ENCODE measurements around the gene FAM241A. TPM values are rescaled to one million over a fixed set of nuclear protein-coding genes. Genes with fewer than 3 reads are reported as not detected.

Gene FAM241A
- total RNA-seq, 1 experiment from 2014 or later, result 0.90 TPM

DNA sequence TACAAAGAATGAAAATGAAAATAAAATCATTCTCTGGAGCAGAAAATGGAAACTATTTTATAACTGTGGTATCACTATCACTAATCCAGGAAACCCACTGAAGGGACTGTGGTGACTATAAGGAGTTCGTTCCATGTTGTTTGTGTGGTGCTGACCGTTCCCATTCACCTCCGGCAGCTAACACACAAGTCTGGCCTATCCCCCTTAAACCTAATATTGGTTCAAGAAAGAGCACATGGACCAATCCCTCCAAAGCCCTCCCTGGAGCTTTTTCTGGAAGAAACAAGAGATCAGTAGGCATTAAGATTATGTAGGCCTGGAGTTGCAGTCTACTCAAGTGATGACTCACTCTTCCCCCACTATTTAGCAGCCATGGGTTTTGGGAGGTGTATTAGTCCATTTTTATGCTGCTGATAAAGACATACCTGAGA lies 25.9 kb upstream of the FAM241A start:
- ATAC-seq (no peak), DNase-seq (ENCODE audit: low read depth, low spot score) (no peak)
- ChIA-PET CTCF (no interaction called here), POLR2A (no interaction called here)
- TF ChIP-seq TCF7L2 (IDR thresholded peaks at IDR 0.05; ENCODE audit: low read depth, low read length) (no peak), SIN3A (IDR thresholded peaks at IDR 0.05; ENCODE audit: borderline replicate concordance, insufficient read depth, low read depth, low read length) (no peak), POLR2AphosphoS5 (IDR thresholded peaks at IDR 0.05; ENCODE audit: low read depth, low read length) (no peak)
- TF ChIP-seq, protein P1, sequence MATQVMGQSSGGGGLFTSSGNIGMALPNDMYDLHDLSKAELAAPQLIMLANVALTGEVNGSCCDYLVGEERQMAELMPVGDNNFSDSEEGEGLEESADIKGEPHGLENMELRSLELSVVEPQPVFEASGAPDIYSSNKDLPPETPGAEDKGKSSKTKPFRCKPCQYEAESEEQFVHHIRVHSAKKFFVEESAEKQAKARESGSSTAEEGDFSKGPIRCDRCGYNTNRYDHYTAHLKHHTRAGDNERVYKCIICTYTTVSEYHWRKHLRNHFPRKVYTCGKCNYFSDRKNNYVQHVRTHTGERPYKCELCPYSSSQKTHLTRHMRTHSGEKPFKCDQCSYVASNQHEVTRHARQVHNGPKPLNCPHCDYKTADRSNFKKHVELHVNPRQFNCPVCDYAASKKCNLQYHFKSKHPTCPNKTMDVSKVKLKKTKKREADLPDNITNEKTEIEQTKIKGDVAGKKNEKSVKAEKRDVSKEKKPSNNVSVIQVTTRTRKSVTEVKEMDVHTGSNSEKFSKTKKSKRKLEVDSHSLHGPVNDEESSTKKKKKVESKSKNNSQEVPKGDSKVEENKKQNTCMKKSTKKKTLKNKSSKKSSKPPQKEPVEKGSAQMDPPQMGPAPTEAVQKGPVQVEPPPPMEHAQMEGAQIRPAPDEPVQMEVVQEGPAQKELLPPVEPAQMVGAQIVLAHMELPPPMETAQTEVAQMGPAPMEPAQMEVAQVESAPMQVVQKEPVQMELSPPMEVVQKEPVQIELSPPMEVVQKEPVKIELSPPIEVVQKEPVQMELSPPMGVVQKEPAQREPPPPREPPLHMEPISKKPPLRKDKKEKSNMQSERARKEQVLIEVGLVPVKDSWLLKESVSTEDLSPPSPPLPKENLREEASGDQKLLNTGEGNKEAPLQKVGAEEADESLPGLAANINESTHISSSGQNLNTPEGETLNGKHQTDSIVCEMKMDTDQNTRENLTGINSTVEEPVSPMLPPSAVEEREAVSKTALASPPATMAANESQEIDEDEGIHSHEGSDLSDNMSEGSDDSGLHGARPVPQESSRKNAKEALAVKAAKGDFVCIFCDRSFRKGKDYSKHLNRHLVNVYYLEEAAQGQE (IDR thresholded peaks at IDR 0.05; ENCODE audit: insufficient read depth in 1 of 2, low read depth in 2 of 2, low read length in 1 of 2), result no peak
- TF ChIP-seq, protein P2, sequence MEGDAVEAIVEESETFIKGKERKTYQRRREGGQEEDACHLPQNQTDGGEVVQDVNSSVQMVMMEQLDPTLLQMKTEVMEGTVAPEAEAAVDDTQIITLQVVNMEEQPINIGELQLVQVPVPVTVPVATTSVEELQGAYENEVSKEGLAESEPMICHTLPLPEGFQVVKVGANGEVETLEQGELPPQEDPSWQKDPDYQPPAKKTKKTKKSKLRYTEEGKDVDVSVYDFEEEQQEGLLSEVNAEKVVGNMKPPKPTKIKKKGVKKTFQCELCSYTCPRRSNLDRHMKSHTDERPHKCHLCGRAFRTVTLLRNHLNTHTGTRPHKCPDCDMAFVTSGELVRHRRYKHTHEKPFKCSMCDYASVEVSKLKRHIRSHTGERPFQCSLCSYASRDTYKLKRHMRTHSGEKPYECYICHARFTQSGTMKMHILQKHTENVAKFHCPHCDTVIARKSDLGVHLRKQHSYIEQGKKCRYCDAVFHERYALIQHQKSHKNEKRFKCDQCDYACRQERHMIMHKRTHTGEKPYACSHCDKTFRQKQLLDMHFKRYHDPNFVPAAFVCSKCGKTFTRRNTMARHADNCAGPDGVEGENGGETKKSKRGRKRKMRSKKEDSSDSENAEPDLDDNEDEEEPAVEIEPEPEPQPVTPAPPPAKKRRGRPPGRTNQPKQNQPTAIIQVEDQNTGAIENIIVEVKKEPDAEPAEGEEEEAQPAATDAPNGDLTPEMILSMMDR (IDR thresholded peaks at IDR 0.05), result no peak
- H3K9me3 ChIP-seq (ENCODE audit: control insufficient read depth, insufficient read depth, low read depth, low read length), result no peaks in the 10 kb centered on the region
- H3K27ac ChIP-seq (ENCODE audit: low read length), result no peak overlapping the region
- in situ Hi-C loops (cut with HindIII; ENCODE audit: low pct_unique_long_range_greater_than_20kb, low sequenced_read_pairs) (no loop called here), intact Hi-C loops (cut with micrococcal nuclease; ENCODE audit: unreplicated experiment) (no loop called here)
- H3K27me3 ChIP-seq (ENCODE audit: control insufficient read depth, insufficient read depth, low read length), result no peaks in the 10 kb centered on the region
- H3K4me1 ChIP-seq (ENCODE audit: control insufficient read depth, insufficient read depth, low read length), result no peaks in the 10 kb centered on the region
- no peaks in the 10 kb centered on the region for H3K36me3 ChIP-seq (ENCODE audit: control insufficient read depth, insufficient read depth, low read length)
- no TSS peak for BruUV-seq (replicated peaks)
- H3K4me3 ChIP-seq (ENCODE audit: low read depth in 2 of 2, low read length in 2 of 2), result no peak overlapping the region

DNA sequence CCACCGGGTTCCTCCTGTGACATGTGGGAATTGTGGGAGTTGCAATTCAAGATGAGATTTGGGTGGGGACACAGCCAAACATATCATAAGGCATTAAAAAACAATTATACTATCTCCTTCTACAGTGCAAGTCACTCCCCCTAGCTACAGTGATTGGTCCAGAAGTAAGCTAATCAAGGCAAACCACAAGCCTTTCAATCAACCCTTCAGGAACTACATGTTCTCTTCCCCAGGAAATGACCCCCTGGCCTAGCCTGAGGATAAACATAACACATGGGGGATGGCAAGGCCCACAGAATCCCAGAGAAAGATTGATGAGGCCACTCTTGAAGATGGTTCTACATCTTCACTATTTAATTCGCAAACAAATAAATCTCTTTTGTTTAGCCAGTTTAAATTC lies 25.2 kb upstream of the FAM241A start:
- Histone ChIP-seq H3K9me3 (ENCODE audit: control insufficient read depth, insufficient read depth, low read depth, low read length) (no peaks in the 10 kb centered on the region), H3K4me1 (ENCODE audit: control insufficient read depth, insufficient read depth, low read length) (no peaks in the 10 kb centered on the region), H3K27me3 (ENCODE audit: control insufficient read depth, insufficient read depth, low read length) (no peaks in the 10 kb centered on the region), H3K27ac (ENCODE audit: low read length) (no peak overlapping the region), H3K4me3 (ENCODE audit: low read depth in 2 of 2, low read length in 2 of 2) (no peak overlapping the region), H3K36me3 (ENCODE audit: control insufficient read depth, insufficient read depth, low read length) (no peaks in the 10 kb centered on the region)
- no peak for DNase-seq (ENCODE audit: low read depth, low spot score)
- no peak for ATAC-seq
- POLR2A ChIA-PET, result no interaction called here
- CTCF ChIA-PET, result no interaction called here
- intact Hi-C loops (cut with micrococcal nuclease; ENCODE audit: unreplicated experiment) (no loop called here), in situ Hi-C loops (cut with HindIII; ENCODE audit: low pct_unique_long_range_greater_than_20kb, low sequenced_read_pairs) (no loop called here)
- TF ChIP-seq, protein P2 (IDR thresholded peaks at IDR 0.05), result no peak
- TF ChIP-seq SIN3A (IDR thresholded peaks at IDR 0.05; ENCODE audit: borderline replicate concordance, insufficient read depth, low read depth, low read length) (no peak), TCF7L2 (IDR thresholded peaks at IDR 0.05; ENCODE audit: low read depth, low read length) (no peak), POLR2AphosphoS5 (IDR thresholded peaks at IDR 0.05; ENCODE audit: low read depth, low read length) (no peak)
- TF ChIP-seq, protein P1 (IDR thresholded peaks at IDR 0.05; ENCODE audit: insufficient read depth in 1 of 2, low read depth in 2 of 2, low read length in 1 of 2), result no peak
- BruUV-seq (replicated peaks), result no TSS peak

Measured in Panc1 (cell line).